Embryonic facial prominence (tissue), 1 donor: ENCODE measurements around the gene C5.
"Not testable (repeated sequence)": the region's sequence is repeated elsewhere in the genome, so short reads cannot be mapped to it uniquely, and the experiment has no call there.

ENCODE experiments used
- DNase-seq: peaks from one replicate; pipeline ENCODE4 v3.0.0-alpha.2; 2016; ENCODE audit errors: extremely low spot score

C5 gene

GRCh38 chr9:120980951-120981350 lies 69.1 kb downstream of the C5 start:
- DNase-seq = no peak

DNA sequence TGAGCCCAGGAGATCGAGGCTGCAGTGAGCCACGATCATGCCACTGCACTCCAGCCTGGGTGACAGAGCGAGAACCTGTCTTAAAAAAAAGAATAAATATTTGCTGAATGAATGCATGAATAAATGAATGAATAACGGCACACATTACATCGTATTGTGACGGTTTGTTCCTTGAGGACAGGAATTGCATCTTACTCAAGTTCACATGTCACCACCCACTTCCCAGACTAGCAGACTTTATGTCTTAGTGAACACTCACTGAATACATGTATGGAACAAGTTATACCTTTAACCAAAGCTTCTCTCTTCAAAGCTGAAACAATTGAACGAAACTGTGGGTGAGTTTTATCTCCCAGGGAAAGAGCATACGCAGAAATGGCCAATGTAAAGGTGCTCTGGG lies 70.3 kb downstream of the C5 start:
- no peak for DNase-seq

GRCh38 chr9:120978987-120979386 lies 71.1 kb downstream of the C5 start:
- DNase-seq = no peak

DNA sequence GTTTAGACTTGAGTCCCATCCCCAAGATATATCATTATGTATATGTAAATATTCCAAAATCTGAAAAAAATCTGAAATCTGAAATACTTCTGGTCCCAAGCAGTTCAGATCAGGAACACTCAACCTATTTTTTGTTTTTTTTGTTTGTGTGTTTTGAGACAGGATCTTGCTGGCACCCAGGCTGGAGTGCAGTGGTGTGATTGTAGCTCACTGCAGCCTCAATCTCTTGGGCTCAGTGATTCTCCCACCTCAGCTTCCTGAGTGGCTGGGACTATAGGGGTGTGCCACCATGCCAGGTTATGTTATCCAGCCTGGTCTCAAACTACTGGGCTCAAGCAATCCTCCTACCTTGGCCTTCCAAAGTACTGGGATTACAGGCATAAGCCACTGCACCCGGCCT lies 72.8 kb downstream of the C5 start:
- no peak for DNase-seq

GRCh38 chr9:120974921-120975320 lies 75.2 kb downstream of the C5 start:
- DNase-seq = no peak

GRCh38 chr9:120974181-120974580 lies 75.9 kb downstream of the C5 start:
- no peak for DNase-seq

GRCh38 chr9:120971938-120972337 lies 78.1 kb downstream of the C5 start:
- DNase-seq = no peak

DNA sequence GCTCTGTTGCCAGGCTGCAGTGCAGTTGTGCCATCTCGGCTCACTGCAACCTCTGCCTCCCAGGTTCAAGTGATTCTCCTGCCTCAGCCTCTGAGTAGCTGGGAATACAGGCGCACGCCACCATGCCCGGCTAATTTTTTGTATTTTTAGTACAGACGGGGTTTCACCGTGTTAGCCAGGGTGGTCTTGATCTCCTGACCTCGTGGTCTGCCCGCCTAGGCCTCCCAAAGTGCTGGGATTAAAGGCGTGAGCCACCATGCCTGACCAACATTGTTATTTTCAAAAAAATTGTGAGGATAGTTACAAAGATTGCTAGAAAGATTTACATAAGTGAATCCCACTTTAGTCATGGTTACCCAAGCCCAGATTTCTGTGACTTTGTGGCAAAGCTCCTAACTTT lies 78.6 kb downstream of the C5 start:
- DNase-seq = not testable (repeated sequence)

- DNase-seq = no peak
Observed at GRCh38 chr9:120970244-120970643, 79.8 kb downstream of the C5 start.

DNA sequence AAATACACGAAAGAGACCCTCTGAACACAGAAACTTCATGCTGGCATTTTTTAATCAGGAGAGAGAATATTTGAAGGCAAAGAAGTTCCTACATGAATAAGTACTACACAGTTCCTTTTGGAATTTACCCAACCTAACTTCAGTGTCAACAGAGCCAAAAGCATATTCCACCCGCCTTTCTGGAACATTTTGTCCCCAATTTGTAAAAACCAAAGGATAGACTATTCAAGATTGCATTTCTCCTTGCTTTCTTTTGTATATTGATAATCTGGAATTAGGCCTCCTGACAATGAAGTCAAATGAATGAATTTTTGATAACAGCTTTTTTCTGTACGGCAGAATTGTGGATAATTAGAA lies 84.1 kb downstream of the C5 start:
- DNase-seq = no peak

DNA sequence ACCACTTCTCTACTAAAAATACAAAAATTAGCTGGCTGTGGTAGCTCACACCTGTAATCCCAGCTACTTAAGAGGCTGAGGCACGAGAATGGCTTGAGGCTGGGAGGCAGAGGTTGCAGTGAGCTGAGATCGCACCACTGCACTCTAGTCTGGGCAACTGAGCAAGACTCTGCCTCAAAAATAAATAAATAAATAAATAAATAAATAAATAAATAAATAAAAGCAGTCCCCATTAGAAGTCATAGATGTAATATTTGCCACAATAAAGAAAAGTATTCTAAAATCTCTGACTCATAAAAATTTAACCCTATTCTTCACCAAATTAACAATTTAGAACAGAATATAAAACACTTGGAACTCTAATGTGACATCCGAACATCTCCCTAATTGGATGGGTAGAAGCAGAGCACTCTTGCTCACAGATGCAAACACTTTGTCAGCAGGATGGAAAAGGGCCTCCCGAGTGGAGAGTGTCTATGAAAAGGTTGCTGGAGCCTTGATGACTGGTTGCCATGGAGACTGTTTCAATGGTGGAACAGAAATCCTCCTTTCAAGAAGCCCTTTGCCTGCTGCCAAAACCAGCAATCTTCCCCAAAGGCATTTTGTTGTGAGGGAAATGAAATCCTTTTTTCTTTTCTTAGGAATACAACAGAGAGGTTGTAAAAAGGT lies 84.6 kb downstream of the C5 start:
- peak; percentile 82 for DNase-seq

GRCh38 chr9:120961936-120962335 lies 88.1 kb downstream of the C5 start:
- DNase-seq = no peak

DNA sequence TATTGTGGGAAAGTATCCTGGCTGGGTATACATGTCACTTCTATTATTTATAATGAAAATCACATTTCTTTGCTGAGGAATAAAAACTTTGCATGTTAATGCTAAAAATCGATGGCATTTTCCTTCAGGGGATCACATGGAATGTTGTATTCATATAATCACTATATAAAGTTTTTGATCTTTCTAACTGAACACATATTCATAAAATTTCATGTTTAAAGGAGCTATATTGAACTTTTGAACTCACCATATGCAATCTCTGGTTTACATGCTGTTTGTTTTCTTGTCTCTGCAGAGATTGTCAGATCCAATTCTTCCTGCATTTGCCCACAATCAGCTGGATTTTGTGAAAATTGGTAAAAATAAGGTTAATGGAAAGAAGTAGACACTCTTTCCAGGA lies 90.1 kb downstream of the C5 start:
- peak; percentile 38 for DNase-seq

GRCh38 chr9:120956862-120957261 lies 93.2 kb downstream of the C5 start:
- DNase-seq = no peak

GRCh38 chr9:120951960-120952618 lies 98.0 kb downstream of the C5 start:
- no peak for DNase-seq

- DNase-seq = no peak
Observed at GRCh38 chr9:120950421-120951388, 99.4 kb downstream of the C5 start.

DNA sequence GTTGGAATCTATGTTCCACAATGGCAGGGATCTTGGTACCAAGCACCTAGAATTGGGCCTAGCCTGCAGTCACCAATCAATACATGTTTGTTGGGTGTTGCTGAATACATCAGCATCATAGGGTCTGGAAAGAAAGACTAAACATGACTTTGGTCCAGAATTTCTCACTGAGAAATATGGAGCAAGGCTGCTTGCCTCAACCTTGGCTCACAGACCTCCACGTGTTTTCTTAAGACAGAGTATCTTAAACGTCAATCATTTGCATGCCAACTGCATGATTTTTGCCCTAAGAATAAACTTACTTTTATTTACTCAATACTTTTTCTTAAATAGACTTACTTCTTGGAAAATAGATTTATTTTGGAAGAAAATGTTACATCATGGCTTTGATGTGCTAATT lies 100.8 kb downstream of the C5 start:
- no peak for DNase-seq

GRCh38 chr9:120948824-120949223 lies 101.3 kb downstream of the C5 start:
- DNase-seq = no peak

GRCh38 chr9:120947222-120947621 lies 102.9 kb downstream of the C5 start:
- no peak for DNase-seq

GRCh38 chr9:120946259-120946658 lies 103.8 kb downstream of the C5 start:
- DNase-seq = no peak

- no peak for DNase-seq
Observed at GRCh38 chr9:120944948-120945347, 105.1 kb downstream of the C5 start.

DNA sequence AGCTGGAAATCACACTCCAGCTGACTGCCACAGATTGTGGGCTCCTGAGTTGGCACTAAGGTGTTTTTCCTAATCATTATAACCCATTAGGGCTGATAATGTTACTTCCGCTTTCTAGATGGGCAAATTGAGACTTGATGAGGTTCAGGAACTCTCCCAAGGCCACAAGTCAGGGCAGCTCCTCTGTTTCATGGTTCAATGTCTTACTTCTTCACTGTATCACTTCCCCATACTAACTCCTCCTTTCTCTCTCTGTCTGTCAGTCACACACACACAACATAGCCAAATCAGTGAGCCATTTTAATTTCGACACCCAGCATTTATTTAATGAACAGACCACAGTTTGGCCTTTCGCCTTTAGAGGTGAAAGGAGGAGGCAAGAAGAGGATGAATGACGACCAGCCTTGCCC lies 105.6 kb downstream of the C5 start:
- no peak for DNase-seq
